Fibroblast of villous mesenchyme (primary cell): ENCODE results near the gene GOLGA6C. TPM values are rescaled to one million over a fixed set of nuclear protein-coding genes. Genes with fewer than 3 reads are reported as not detected.
"Not testable (repeated sequence)": the region's sequence is repeated elsewhere in the genome, so short reads cannot be mapped to it uniquely, and the experiment has no call there.

Experiments
- DNase-seq: peaks from one replicate; pipeline ENCODE4 v3.0.0-alpha.2; 2010; ENCODE audit warnings: low read depth
- H3K4me3 ChIP-seq: 2 replicates; pipeline ENCODE4 v1.5.1; 2011; ENCODE audit warnings: low read depth, mild to moderate bottlenecking, low read length
- total RNA-seq: library from RNA; depleted of rRNA; stranded (reverse); fragments of >200 nt; gene quantifications from 2 replicates; pipeline ENCODE4 v1.2.3, GENCODE V29; 2012
- TF ChIP-seq, protein P1 (sequence below): IDR thresholded peaks from 2 replicates; pipeline ENCODE4 v1.5.1; 2012; ENCODE audit warnings: low read depth, mild to moderate bottlenecking, low read length; ENCODE audit not compliant: insufficient read depth

Gene GOLGA6C
- total RNA-seq, 1 donor: not detected

DNA sequence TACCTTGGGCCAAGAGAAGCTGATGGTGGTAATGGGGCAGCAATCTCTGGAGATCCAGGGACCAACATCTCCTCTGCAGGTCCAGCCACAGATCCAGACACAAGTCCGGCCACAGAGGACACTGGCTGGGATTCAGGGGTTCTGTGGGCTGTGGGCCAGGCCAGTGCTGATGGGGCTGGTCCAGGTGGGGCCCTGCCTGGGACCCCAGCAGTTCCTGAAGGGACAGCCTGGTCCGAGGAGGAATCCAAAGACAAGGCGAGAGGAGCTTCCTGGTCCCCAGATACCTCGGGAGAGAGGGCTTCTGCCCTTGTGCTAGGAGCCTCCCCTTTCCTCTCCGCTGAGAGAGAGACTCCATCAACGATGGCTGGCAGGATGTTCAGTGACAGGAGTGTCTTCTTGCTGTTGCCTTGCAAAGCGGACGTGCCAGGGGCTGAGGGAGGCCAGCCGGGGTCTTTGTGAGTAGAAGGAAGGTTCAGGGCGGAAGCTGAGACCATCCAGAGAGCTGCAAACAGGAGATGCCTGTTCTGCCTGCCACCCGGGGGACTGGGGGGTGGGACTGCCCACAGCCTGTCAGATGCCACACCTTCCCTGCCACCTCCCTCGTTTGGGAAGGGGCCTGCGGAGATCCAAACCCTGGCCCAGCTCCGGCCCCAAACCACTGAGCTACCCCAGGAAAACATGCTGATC, 24.5 kb upstream of the GOLGA6C start:
- DNase-seq: no peak
- H3K4me3 ChIP-seq: no peak overlapping the region
- TF ChIP-seq, protein P1, sequence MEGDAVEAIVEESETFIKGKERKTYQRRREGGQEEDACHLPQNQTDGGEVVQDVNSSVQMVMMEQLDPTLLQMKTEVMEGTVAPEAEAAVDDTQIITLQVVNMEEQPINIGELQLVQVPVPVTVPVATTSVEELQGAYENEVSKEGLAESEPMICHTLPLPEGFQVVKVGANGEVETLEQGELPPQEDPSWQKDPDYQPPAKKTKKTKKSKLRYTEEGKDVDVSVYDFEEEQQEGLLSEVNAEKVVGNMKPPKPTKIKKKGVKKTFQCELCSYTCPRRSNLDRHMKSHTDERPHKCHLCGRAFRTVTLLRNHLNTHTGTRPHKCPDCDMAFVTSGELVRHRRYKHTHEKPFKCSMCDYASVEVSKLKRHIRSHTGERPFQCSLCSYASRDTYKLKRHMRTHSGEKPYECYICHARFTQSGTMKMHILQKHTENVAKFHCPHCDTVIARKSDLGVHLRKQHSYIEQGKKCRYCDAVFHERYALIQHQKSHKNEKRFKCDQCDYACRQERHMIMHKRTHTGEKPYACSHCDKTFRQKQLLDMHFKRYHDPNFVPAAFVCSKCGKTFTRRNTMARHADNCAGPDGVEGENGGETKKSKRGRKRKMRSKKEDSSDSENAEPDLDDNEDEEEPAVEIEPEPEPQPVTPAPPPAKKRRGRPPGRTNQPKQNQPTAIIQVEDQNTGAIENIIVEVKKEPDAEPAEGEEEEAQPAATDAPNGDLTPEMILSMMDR: no peak

- H3K4me3 ChIP-seq: no peak overlapping the region
- DNase-seq: no peak
- TF ChIP-seq, protein P1: no peak
Observed at GRCh38 chr15:75234191-75234810, 23.8 kb upstream of the GOLGA6C start.

DNA sequence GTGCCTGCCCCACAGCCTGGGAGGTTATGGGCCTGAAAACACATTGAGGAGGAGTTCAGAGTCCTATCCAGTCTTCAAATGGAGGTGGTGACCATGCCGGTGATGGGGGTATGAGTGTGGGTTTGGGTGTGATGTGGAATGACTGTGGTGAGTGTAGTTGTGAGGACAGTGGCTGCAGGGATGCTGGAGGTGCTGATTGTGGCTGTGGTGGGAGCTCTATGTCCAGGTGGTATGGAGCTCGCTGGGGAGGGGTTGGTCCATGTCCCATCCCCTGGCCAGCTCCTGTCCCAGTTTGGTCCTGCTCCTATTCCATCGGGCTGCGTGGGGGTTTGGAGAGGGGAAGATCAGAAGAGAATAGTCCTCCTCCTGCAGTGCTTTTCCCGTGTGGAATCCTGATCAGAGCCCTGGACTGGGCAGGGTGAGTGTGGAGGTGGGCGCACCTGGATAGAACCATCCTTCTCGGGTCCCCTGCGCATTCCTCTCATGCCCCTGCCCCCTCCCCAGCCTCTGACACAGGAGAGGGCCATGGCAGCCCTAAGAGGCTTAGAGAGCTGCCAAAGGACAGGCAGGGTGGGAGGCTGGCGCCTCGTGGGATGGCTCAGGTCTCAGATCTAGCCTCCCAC, 23.0 kb upstream of the GOLGA6C start:
- no peak for DNase-seq
- TF ChIP-seq, protein P1: no peak
- H3K4me3 ChIP-seq: no peak overlapping the region

GRCh38 chr15:75235760-75236729, 22.1 kb upstream of the GOLGA6C start:
- no peak for DNase-seq
- TF ChIP-seq, protein P1: no peak
- no peak overlapping the region for H3K4me3 ChIP-seq

DNA sequence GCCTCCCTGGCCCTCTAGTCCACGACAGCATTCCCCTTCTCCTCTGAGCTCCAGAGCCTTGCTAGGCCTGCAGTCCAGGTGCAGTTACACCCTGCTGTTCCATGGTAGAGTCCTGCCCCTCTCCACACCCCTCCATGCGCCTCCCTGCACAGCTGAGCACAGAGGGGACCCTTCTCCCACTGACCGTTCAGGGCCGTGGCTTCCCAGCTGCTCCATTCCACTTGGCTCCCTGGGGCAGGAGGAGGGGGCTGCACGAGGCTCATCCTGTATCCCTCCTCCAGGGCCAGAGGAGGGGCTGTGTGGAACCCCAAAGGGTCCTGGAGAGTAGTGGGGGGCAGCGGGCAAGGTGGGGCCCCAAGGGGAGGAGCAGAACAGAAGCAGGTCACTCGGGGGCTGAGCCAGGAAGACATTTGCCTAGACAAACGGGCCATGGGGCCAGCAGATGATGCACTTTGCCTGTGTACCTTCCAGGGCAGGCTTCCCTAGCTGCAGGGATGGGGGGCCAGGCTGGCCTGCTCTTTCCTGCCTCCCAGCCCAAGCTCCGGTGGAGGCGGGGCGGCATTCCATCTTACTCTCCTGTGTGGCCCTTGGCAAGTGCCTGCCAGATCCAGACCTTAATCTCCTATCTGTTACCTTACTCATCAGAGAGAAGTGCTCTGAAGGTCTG, 20.7 kb upstream of the GOLGA6C start:
- no peak for DNase-seq
- TF ChIP-seq, protein P1: no peak

DNA sequence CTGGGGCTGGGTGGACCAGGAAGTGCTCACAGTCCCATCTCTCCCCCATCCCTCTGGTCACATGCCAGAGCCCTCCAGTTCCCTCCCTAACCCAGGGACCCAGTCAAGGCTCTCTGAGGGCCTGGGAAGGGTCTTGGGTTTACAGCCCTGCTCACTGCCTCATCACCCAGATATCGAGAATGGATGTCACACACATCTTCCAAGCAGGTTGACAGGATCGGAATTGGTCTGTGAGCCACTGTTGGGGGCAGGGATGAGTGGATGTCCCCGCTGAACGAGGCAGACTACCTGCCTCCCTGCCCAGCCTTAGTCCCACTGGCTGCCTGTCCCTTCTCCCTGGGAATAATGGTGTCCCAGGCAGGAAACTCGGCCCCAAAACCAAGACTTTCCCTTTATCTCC, 20.0 kb upstream of the GOLGA6C start:
- no peak overlapping the region for H3K4me3 ChIP-seq
- DNase-seq: no peak
- TF ChIP-seq, protein P1: no peak

More for the DNA sequence above, 20.7 kb upstream of the GOLGA6C start:
- no peak overlapping the region for H3K4me3 ChIP-seq

- not testable (repeated sequence) for DNase-seq, H3K4me3 ChIP-seq
Observed at GRCh38 chr15:75245741-75246140, 12.4 kb upstream of the GOLGA6C start.

DNA sequence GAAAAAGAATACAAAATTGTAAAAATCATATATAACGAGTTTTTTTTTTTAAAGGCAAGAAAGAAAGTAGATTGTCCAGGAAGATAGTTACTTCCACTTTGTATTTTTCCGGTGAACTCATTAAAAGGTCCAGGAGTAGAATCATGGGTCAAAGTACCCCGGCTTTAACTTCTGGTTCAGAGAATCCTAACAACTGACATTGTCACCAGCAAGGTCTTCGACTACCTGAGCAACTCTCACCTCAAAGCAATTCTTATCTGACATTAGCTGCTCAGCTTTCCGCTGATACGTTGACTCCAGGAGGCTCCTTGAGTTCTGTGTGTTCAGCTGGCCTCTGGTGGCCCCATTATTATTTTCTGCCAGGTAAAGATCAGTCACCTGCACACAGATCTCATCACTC, 9.1 kb upstream of the GOLGA6C start:
- DNase-seq, H3K4me3 ChIP-seq: not testable (repeated sequence)
